ENCODE measurements around the gene WNT7A. TPM values are rescaled to one million over a fixed set of nuclear protein-coding genes. Genes with fewer than 3 reads are reported as not detected.

The WNT7A gene
- total and polyA plus RNA-seq, 2 donors: 0.08 TPM; not detected in 1

GRCh38 chr3:13772885-13773745, 106.8 kb downstream of the WNT7A start:
- Histone ChIP-seq H3K4me3 (ENCODE audit: low read depth, low read length) (no peak overlapping the region), H3K4me1 (ENCODE audit: insufficient read depth) (no peaks in the 10 kb centered on the region), H3K27ac (ENCODE audit: low read depth) (no peak overlapping the region), H3K36me3 (ENCODE audit: insufficient read depth) (no peaks in the 10 kb centered on the region)
- DNase-seq (ENCODE audit: extremely low spot score): no peak
- 90% methylated on average over 18 of the region's 18 CpGs for WGBS

- DNase-seq (ENCODE audit: extremely low spot score): no peak
- no peaks in the 10 kb centered on the region for H3K36me3 ChIP-seq (ENCODE audit: insufficient read depth)
- 74% methylated on average over 7 of the region's 7 CpGs for WGBS
- no peak overlapping the region for H3K27ac ChIP-seq (ENCODE audit: low read depth)
- no peaks in the 10 kb centered on the region for H3K4me1 ChIP-seq (ENCODE audit: insufficient read depth)
- H3K4me3 ChIP-seq (ENCODE audit: low read depth, low read length): no peak overlapping the region
Measured at GRCh38 chr3:13772321-13772745, 107.5 kb downstream of the WNT7A start.

- Histone ChIP-seq H3K27ac (ENCODE audit: low read depth) (no peak overlapping the region), H3K4me3 (ENCODE audit: low read depth, low read length) (no peak overlapping the region), H3K36me3 (ENCODE audit: insufficient read depth) (no peaks in the 10 kb centered on the region), H3K4me1 (ENCODE audit: insufficient read depth) (no peaks in the 10 kb centered on the region)
- no peak for DNase-seq (ENCODE audit: extremely low spot score)
- WGBS: 80% methylated on average over 9 of the region's 9 CpGs
Measured at GRCh38 chr3:13771496-13771895, 108.4 kb downstream of the WNT7A start.

GRCh38 chr3:13770170-13771169, 109.4 kb downstream of the WNT7A start:
- Histone ChIP-seq H3K4me1 (ENCODE audit: insufficient read depth) (no peaks in the 10 kb centered on the region), H3K36me3 (ENCODE audit: insufficient read depth) (no peaks in the 10 kb centered on the region), H3K27ac (ENCODE audit: low read depth) (no peak overlapping the region), H3K4me3 (ENCODE audit: low read depth, low read length) (no peak overlapping the region)
- no peak for DNase-seq (ENCODE audit: extremely low spot score)
- 59% methylated on average over 9 of the region's 9 CpGs for WGBS

- Histone ChIP-seq H3K27ac (ENCODE audit: low read depth) (no peak overlapping the region), H3K36me3 (ENCODE audit: insufficient read depth) (no peaks in the 10 kb centered on the region), H3K4me3 (ENCODE audit: low read depth, low read length) (no peak overlapping the region), H3K4me1 (ENCODE audit: insufficient read depth) (no peaks in the 10 kb centered on the region)
- 80% methylated on average over 8 of the region's 8 CpGs for WGBS
- no peak for DNase-seq (ENCODE audit: extremely low spot score)
Measured at GRCh38 chr3:13769422-13769821, 110.4 kb downstream of the WNT7A start.

- no peaks in the 10 kb centered on the region for H3K36me3 ChIP-seq (ENCODE audit: insufficient read depth)
- no peak overlapping the region for H3K4me3 ChIP-seq (ENCODE audit: low read depth, low read length)
- WGBS: 70% methylated on average over 11 of the region's 11 CpGs
- H3K27ac ChIP-seq (ENCODE audit: low read depth): no peak overlapping the region
- DNase-seq (ENCODE audit: extremely low spot score): no peak
- no peaks in the 10 kb centered on the region for H3K4me1 ChIP-seq (ENCODE audit: insufficient read depth)
Measured at GRCh38 chr3:13768453-13768852, 111.4 kb downstream of the WNT7A start.

GRCh38 chr3:13767896-13768295, 112.0 kb downstream of the WNT7A start:
- Histone ChIP-seq H3K4me1 (ENCODE audit: insufficient read depth) (no peaks in the 10 kb centered on the region), H3K36me3 (ENCODE audit: insufficient read depth) (no peaks in the 10 kb centered on the region), H3K4me3 (ENCODE audit: low read depth, low read length) (no peak overlapping the region), H3K27ac (ENCODE audit: low read depth) (no peak overlapping the region)
- no peak for DNase-seq (ENCODE audit: extremely low spot score)
- WGBS: 34% methylated on average over 4 of the region's 4 CpGs

- no peak for DNase-seq (ENCODE audit: extremely low spot score)
- WGBS: 71% methylated on average over 6 of the region's 6 CpGs
- Histone ChIP-seq H3K36me3 (ENCODE audit: insufficient read depth) (no peaks in the 10 kb centered on the region), H3K4me1 (ENCODE audit: insufficient read depth) (no peaks in the 10 kb centered on the region), H3K4me3 (ENCODE audit: low read depth, low read length) (no peak overlapping the region), H3K27ac (ENCODE audit: low read depth) (no peak overlapping the region)
Measured at GRCh38 chr3:13767030-13767429, 112.8 kb downstream of the WNT7A start.

Other genes with a start within 250 kb of the WNT7A start
- 7.7 TPM for gene CHCHD4, start 244.8 kb upstream of the WNT7A start, total RNA-seq
- gene CHCHD4, start 244.8 kb upstream of the WNT7A start, polyA plus RNA-seq: 18.2 TPM
- gene TMEM43, start 245.0 kb upstream of the WNT7A start, total RNA-seq: 84.1 TPM
- 106 TPM for gene TMEM43, start 245.0 kb upstream of the WNT7A start, polyA plus RNA-seq

All from urinary bladder (tissue), 4 donors.